Sigmoid colon (tissue), 7 donors: ENCODE results near the gene HMGCS2. TPM values are rescaled to one million over a fixed set of nuclear protein-coding genes. Genes with fewer than 3 reads are reported as not detected.
A peak's percentile ranks its signal among the peaks of the same experiment; 100 is the strongest.

Experiments used
- DNase-seq: peaks from one replicate; pipeline ENCODE4 v3.0.0-alpha.2; 2019
- H3K27ac ChIP-seq, 4 donors: fragments of 200-600 bp; sonication (generic); one replicate each; pipeline ENCODE4 v1.5.1; 2016 to 2019; ENCODE audit warnings: mild to moderate bottlenecking in 1 of 4
- H3K27me3 ChIP-seq, 3 donors: fragments of 200-600 bp; sonication (generic); one replicate each; pipeline ENCODE4 v1.5.1; 2019; ENCODE audit warnings: mild to moderate bottlenecking in 1 of 3
- H3K36me3 ChIP-seq, 4 donors: fragments of 200-600 bp; sonication (generic); one replicate each; pipeline ENCODE4 v1.5.1; 2016 to 2019
- H3K4me1 ChIP-seq, 4 donors: fragments of 200-600 bp; sonication (generic); one replicate each; pipeline ENCODE4 v1.5.1; 2017 to 2019
- H3K4me3 ChIP-seq, 4 donors: fragments of 200-600 bp; sonication (generic); one replicate each; pipeline ENCODE4 v1.5.1; 2017 to 2019; ENCODE audit warnings: mild to moderate bottlenecking in 2 of 4, moderate library complexity in 1 of 4
- H3K9me3 ChIP-seq, 4 donors: fragments of 200-600 bp in 3 of 4; sonication (generic) in 3 of 4; one replicate each; pipeline versions ENCODE4 v1.5.1 to v1.6.1; 2013 to 2019
- EP300 ChIP-seq, 4 donors: sonication (generic); formaldehyde crosslinking; IDR thresholded peaks; one replicate each; pipeline ENCODE4 v1.6.1; 2017; ENCODE audit warnings: antibody characterized with exemption in 4 of 4
- POLR2A ChIP-seq, 2 donors: fragments of 450-650 bp; IDR thresholded peaks; one replicate each; pipeline ENCODE4 v1.6.1; 2016; ENCODE audit warnings: antibody characterized with exemption in 2 of 2, mild to moderate bottlenecking in 2 of 2, moderate library complexity in 2 of 2
- POLR2AphosphoS5 ChIP-seq, 4 donors: sonication (generic); formaldehyde crosslinking; IDR thresholded peaks; one replicate each; pipeline ENCODE4 v1.6.1; 2017; ENCODE audit warnings: antibody characterized with exemption in 4 of 4
- WGBS, 2 donors: extraction: QIAGEN DNeasy Blood & Tissue Kit; methylation state at CpG; one replicate each; pipeline ENCODE4 v1.1.7; 2013; 5-methylcytosine and 5-hydroxymethylcytosine counted together
- intact Hi-C: fragments of 100-400 bp; cut with DNase I; formaldehyde crosslinking; loops from one replicate; pipeline ENCODE4 v1.15.1; 2023
- polyA plus RNA-seq, 3 donors: library from polyadenylated mRNA; stranded (reverse); fragments of 200-250 nt; gene quantifications; one replicate each; pipeline ENCODE4 v1.2.3, GENCODE V29; 2013
- total RNA-seq, 4 donors: library from RNA; depleted of rRNA; stranded (reverse); fragments of >200 nt; gene quantifications; one replicate each; pipeline ENCODE4 v1.1.0, GENCODE V29; 2016
- TF ChIP-seq, protein P1 (sequence below), 4 experiments: fragments of 450-650 bp in 3 of 4; fragments of 200-600 bp in 1 of 4; IDR thresholded peaks; one replicate each; pipeline ENCODE4 v1.5.1; 2016 to 2019; ENCODE audit warnings: antibody characterized with exemption in 4 of 4, mild to moderate bottlenecking in 3 of 4, moderate library complexity in 2 of 4
- donor health status: healthy with polysubstance abuse.
- donor health status: Bipolar disorder and iron deficiency.
- donor health status: healthy.

Gene HMGCS2
- total and polyA plus RNA-seq, 7 donors: 2.8 to 607 (median 165) TPM; not detected in 3

- WGBS, 2 donors: 93 to 95% methylated on average over 13 of the region's 13 CpGs
- no peak overlapping the region for H3K4me3 ChIP-seq
- H3K36me3 ChIP-seq: peaks cover 0 to 5% (median 0%) of the 10 kb centered on the region in 4 donors
- no peak for TF ChIP-seq POLR2A (IDR thresholded peaks at IDR 0.05)
- TF ChIP-seq, protein P1, sequence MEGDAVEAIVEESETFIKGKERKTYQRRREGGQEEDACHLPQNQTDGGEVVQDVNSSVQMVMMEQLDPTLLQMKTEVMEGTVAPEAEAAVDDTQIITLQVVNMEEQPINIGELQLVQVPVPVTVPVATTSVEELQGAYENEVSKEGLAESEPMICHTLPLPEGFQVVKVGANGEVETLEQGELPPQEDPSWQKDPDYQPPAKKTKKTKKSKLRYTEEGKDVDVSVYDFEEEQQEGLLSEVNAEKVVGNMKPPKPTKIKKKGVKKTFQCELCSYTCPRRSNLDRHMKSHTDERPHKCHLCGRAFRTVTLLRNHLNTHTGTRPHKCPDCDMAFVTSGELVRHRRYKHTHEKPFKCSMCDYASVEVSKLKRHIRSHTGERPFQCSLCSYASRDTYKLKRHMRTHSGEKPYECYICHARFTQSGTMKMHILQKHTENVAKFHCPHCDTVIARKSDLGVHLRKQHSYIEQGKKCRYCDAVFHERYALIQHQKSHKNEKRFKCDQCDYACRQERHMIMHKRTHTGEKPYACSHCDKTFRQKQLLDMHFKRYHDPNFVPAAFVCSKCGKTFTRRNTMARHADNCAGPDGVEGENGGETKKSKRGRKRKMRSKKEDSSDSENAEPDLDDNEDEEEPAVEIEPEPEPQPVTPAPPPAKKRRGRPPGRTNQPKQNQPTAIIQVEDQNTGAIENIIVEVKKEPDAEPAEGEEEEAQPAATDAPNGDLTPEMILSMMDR (IDR thresholded peaks at IDR 0.05): no peak
- TF ChIP-seq EP300 (IDR thresholded peaks at IDR 0.05): no peak
- no peak for TF ChIP-seq POLR2AphosphoS5 (IDR thresholded peaks at IDR 0.05)
- no peaks in the 10 kb centered on the region for H3K27me3 ChIP-seq
- H3K4me1 ChIP-seq: peaks cover 0 to 30% (median 24%) of the 10 kb centered on the region in 4 donors
- H3K9me3 ChIP-seq: no peaks in the 10 kb centered on the region
- no peak for DNase-seq
- peak overlapping the region in 3 of 4 donors; percentile 59 to 81 (median 65) for H3K27ac ChIP-seq
- intact Hi-C loops: loop anchor here (5.0 to 10.0 kb wide), 2 partner anchors 56 to 204 kb away; no protein-coding TSS in a partner anchor
Observed at GRCh38 chr1:119740896-119741780, 27.6 kb downstream of the HMGCS2 start.

DNA sequence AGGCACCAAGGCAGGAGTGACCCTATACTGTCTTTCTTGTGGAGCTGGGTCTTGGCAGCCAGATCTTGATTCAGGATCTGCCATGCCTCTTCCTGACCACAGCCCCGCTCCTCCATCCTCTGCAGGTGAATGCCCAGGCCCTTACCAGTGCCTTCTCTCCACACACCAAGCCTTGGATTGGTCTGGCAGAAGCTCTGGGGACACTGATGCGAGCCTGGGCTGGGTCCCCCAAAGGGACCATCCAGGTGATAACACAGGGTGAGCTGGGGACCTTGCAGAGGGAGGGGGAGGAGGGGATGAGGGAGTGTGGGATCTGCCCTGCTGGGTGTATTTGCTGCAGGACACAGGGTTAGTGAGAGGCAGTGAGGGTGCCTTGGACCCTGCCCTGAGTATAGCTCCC lies 28.4 kb downstream of the HMGCS2 start:
- no peak overlapping the region for H3K4me3 ChIP-seq
- peaks cover 0 to 14% (median under 1%) of the 10 kb centered on the region in 4 donors for H3K36me3 ChIP-seq
- intact Hi-C loops: loop anchor here (5.0 to 10.0 kb wide), 2 partner anchors 57 to 205 kb away; no protein-coding TSS in a partner anchor
- 96 to 98% methylated on average over 2 of the region's 2 CpGs for WGBS, 2 donors
- DNase-seq: no peak
- H3K9me3 ChIP-seq: no peaks in the 10 kb centered on the region
- TF ChIP-seq POLR2AphosphoS5 (IDR thresholded peaks at IDR 0.05): no peak
- TF ChIP-seq POLR2A (IDR thresholded peaks at IDR 0.05): no peak
- TF ChIP-seq EP300 (IDR thresholded peaks at IDR 0.05): no peak
- TF ChIP-seq, protein P1 (IDR thresholded peaks at IDR 0.05): no peak
- peaks cover 0 to 30% (median 24%) of the 10 kb centered on the region in 4 donors for H3K4me1 ChIP-seq
- no peak overlapping the region for H3K27ac ChIP-seq
- H3K27me3 ChIP-seq: no peaks in the 10 kb centered on the region

DNA sequence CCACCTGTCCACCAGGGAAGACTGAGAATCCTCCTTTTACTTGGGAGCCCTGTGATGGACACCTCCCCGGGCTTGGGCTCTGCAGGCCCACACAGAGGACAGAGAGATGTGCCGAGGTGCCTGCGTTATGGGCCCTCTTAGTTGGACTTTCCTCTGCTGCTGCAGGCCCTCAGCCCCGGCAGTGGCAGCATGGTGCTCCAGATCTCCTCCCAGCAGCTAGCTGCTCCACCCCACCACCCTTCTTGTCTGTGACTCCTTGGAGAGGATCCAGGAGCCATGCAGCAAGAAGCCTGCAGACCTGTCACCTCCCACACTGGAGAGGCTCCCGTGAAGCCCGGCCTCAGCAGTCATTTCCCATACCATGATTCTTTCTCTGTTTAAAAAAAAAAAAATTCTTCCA lies 29.6 kb downstream of the HMGCS2 start:
- 52 to 85% methylated on average over 6 of the region's 6 CpGs for WGBS, 2 donors
- Histone ChIP-seq H3K9me3 (no peaks in the 10 kb centered on the region), H3K4me3 (no peak overlapping the region), H3K36me3 (peaks cover 0 to 25% (median 6%) of the 10 kb centered on the region in 4 donors), H3K27me3 (no peaks in the 10 kb centered on the region), H3K27ac (no peak overlapping the region), H3K4me1 (peaks cover 0 to 27% (median 23%) of the 10 kb centered on the region in 4 donors)
- no peak for TF ChIP-seq POLR2A (IDR thresholded peaks at IDR 0.05)
- no peak for TF ChIP-seq POLR2AphosphoS5 (IDR thresholded peaks at IDR 0.05)
- TF ChIP-seq EP300 (IDR thresholded peaks at IDR 0.05): no peak
- TF ChIP-seq, protein P1 (IDR thresholded peaks at IDR 0.05): no peak
- DNase-seq: no peak
- intact Hi-C loops: no loop called here

- no peak for DNase-seq
- H3K9me3 ChIP-seq: no peaks in the 10 kb centered on the region
- intact Hi-C loops: no loop called here
- no peak for TF ChIP-seq POLR2A (IDR thresholded peaks at IDR 0.05)
- peaks cover 0 to 25% (median 6%) of the 10 kb centered on the region in 4 donors for H3K36me3 ChIP-seq
- H3K4me1 ChIP-seq: peaks cover 0 to 19% (median 16%) of the 10 kb centered on the region in 4 donors
- no peak overlapping the region for H3K27ac ChIP-seq
- no peak overlapping the region for H3K4me3 ChIP-seq
- H3K27me3 ChIP-seq: no peaks in the 10 kb centered on the region
- 78 to 88% methylated on average over 7 of the region's 7 CpGs for WGBS, 2 donors
Observed at GRCh38 chr1:119738100-119738720, 30.5 kb downstream of the HMGCS2 start.
